Measurements from ENCODE around the gene GDF7.

DNA sequence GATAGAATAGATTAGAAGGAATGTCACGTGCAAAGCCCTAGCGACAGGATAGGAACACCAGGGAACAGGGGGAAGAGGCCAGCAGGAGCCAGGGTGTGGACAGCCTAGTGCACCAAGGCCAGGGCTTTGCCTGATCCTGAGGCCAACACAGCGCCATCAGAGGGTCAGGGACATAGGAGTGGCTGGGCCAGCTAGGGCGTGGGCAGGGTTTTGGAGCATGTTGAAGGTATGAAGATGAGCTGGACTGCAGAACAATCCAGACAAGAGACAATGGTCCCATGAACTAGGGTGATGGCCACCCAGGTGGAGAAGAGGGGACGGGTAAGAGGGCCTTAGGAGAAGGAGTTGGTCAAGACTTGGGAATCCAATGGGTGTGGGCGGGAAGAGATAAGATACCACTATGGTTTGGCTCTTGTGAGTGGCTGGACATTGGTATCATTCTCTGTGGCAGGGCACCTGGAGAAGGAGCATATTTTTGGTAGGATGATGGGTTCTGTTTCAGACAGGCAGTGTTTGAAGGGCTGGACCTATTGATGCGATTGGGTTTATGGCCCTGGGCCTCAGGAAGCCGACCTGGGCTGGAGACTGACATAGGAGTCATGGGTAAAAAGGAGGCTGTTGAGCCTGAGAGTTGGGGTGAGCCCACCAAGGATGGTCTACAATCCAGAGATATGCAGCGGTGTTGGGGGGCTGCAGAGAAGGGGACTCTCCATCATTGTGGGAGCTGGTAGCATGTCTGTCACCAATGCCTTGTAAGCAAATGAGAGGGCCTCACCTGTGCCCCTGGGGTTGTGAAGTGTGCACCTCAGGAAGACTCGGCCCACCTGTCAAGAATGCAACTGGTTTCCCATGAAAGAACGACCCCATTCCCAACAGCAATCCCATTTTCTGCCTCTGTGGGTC lies 14.0 kb upstream of the GDF7 start:
- TF ChIP-seq EZH2 (IDR thresholded peaks at IDR 0.05; ENCODE audit: borderline replicate concordance, low read length) = no peak
- TF ChIP-seq, protein P1, sequence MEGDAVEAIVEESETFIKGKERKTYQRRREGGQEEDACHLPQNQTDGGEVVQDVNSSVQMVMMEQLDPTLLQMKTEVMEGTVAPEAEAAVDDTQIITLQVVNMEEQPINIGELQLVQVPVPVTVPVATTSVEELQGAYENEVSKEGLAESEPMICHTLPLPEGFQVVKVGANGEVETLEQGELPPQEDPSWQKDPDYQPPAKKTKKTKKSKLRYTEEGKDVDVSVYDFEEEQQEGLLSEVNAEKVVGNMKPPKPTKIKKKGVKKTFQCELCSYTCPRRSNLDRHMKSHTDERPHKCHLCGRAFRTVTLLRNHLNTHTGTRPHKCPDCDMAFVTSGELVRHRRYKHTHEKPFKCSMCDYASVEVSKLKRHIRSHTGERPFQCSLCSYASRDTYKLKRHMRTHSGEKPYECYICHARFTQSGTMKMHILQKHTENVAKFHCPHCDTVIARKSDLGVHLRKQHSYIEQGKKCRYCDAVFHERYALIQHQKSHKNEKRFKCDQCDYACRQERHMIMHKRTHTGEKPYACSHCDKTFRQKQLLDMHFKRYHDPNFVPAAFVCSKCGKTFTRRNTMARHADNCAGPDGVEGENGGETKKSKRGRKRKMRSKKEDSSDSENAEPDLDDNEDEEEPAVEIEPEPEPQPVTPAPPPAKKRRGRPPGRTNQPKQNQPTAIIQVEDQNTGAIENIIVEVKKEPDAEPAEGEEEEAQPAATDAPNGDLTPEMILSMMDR (conservative IDR thresholded peaks at IDR 0.05 in 1 of 2, IDR thresholded peaks at IDR 0.05 in 1 of 2; ENCODE audit: extremely low read depth in 1 of 2, insufficient read depth in 1 of 2, low read depth in 1 of 2, low read length in 2 of 2) = no peak
